Measurements from ENCODE around the gene PLGRKT.
"Not testable (repeated sequence)": the region's sequence is repeated elsewhere in the genome, so short reads cannot be mapped to it uniquely, and the experiment has no call there.

Gene PLGRKT, protein sequence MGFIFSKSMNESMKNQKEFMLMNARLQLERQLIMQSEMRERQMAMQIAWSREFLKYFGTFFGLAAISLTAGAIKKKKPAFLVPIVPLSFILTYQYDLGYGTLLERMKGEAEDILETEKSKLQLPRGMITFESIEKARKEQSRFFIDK

DNA sequence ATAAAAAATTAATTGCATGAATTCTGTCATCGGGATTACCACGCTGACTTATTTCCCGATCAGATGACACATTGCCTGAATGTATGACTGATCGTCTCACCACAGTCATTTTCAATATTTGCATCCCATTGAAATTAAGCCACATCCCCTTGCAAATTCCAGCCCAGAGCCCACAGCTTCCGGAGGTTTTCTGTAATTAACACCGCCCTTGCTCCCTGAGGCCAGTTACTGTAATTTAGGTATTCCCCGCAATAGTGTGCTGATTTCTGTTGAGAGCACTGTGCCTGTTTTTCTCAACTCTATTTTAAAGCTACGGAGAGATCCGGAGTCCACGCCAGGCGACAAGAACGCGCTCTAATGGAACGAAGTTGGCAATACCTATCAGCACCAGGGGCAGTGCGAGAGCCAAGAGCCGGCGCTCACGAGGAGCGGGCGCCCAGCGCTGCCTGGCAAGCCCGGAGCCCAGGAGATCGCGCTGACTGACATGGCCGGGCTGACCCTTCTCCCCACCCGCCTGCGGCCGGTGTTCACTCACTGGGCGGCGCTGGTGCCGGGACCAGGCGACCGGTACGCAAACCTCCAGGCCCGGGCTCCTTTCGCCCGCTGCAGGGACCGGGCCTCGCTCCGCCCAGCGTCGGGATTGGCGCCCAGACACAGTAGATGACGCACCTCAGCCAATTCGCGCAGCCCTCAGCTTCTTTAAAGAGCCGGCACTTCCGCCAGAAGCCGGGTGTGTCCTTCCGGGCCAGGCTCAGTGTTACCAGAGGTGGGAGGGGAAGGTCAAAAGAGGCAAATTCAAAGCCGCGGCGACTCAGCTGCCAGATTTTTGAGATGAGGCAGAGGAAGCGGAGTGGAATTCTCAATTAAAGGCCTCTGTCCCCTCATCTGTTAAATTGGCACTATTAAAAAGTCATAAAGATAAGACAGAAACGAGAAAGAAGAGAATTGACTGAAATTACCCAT is at the start of gene PLGRKT:
TSS of gene PLGRKT (minus strand) at position 672 of the 963 bp plus-strand sequence. CDS start 5,948 bp downstream, outside the sequence.
- peak; percentile 70 to 82 for DNase-seq (ENCODE audit: low read depth in 2 of 2)

DNA sequence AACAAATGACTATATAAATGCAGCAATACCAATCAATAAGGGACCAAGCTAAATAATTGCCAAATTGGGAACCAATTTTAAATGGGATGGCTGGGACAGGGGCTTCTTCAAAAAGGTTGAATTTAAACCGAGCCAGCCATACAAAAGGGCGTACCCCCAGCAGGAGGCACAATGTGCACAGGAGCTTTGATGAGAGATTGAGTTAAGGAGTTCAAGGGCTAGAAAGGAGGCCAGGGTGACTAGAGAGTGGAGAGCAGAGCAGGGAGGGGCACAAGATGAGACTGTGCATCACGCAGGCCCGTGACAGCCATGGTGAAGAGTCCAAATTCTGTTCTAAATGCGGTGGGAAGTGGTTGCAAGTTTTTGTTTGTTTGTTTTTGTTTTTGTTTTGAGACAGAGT is 49.3 kb upstream of the PLGRKT start:
- no peak for DNase-seq (ENCODE audit: low read depth in 2 of 2)

DNA sequence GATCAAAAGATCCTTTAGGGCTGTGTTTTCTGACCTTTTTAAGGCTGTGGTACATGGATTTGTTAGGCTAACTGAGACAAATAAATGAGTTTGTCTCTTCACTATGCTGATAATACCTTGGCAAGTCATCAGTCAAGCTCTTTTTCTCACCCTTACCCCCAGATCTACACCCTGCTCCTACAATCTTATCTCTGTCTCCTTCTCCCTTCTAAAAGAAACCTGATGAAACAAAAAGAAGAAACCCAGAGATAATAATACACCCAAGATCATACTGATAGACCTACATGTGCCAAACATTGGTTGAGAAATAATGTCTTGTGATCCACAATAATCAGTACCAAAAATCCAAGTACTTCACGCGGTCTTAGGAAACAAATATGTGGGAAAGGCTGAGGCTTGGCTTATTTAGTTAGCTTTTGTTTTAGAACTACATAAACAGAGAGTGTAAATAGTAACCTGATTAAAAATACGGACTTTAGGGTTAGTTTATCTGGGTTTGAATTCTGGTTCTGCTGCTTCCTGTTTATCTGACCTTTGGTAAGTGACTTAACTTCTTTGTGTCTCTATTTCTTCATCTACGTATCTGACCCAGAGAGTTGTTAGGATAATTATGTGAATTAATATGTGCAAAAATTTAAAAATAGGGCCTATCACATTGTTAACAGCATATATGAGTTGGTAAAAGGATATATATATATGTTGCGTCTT is 47.8 kb upstream of the PLGRKT start:
- DNase-seq (ENCODE audit: low read depth in 2 of 2), result no peak

DNA sequence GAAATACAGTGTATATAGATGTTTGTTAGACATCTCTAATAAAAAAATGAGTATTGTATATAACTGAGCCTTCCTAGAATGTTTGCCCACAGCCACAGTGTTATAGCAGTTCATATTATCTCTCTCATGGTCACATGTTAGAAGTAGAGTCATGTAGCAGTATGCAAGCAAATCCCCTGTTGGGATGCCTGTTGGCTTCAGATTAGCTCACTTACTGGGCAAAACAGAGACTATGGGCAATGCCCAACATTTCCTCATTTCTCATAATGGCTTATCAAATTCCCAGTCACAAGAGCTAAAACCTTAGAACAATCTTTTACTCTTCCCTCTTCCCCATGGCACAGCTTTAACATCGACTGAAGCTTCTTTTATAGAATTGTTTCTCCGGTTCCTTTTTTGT is 45.6 kb upstream of the PLGRKT start:
- DNase-seq (ENCODE audit: low read depth in 2 of 2), result no peak

DNA sequence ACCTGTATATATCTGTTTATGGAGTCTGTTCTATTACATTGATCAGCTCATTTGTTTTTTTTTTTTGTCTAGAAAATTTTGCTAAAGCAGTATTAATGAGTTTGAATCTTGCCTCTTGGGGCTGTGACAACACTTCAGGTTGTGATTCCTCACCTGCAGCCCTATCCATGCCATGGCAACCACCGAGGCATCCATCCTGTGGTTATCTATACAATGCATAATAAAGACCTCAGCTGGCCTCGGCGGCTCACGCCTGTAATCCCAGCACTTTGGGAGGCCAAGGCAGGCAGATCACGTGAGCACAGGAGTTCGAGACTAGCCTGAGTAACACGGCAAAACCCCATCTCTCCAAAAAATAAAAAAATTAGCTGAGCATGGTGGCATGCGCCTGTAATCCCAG is 44.5 kb upstream of the PLGRKT start:
- DNase-seq (ENCODE audit: low read depth in 2 of 2), result no peak

DNA sequence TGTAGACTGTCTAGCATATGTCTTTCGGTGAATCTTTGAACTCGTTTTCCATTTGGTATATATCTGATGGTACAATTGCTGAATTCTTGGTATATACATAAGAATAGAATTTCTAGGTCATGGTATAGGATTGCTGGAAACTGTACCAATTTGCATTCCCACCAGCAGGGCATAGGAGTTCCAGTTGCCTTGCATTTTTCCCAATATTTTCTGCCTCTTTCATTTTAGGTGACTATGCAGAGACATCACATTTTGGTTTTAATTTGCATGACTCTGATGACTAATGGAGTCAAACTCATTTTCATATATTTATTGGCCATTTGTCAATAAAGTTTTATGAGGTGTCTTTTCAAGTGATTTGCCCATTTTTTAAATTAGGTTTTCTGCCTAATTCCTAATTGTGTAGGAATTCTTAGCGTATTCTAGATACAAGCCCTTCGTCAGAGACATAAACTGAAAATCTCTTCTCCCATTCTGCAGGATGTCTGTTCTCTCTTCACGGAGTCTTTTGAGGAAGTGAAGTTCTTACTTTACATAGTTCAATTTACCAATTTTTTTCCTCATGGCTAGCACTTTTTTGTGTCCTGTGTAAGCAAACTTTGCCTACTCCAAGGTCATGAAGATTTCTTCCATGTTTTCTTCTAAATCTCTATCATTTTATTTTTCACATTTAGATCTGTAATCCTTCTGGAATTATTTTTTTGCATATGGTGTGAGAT is 43.8 kb upstream of the PLGRKT start:
- DNase-seq (ENCODE audit: low read depth in 2 of 2), result no peak

DNA sequence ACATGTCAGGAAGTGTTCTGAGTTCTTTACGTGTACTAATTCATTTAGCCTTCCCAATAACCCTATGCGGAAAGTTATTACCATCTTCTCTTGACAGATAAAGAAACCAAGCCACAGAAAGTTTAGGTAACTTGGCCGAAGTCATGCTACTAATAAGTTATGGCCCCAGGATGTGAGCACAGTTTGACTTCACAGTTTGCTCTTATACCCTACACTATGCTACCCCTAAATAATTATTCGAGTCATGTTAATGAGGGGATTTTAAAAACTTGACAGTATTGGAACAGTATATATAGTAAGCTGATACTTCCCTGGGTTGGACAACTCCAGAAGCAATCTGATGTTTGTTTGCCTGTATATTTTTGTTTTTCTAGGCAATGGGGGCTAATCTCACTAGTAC is 43.2 kb upstream of the PLGRKT start:
- DNase-seq (ENCODE audit: low read depth in 2 of 2), result no peak

DNA sequence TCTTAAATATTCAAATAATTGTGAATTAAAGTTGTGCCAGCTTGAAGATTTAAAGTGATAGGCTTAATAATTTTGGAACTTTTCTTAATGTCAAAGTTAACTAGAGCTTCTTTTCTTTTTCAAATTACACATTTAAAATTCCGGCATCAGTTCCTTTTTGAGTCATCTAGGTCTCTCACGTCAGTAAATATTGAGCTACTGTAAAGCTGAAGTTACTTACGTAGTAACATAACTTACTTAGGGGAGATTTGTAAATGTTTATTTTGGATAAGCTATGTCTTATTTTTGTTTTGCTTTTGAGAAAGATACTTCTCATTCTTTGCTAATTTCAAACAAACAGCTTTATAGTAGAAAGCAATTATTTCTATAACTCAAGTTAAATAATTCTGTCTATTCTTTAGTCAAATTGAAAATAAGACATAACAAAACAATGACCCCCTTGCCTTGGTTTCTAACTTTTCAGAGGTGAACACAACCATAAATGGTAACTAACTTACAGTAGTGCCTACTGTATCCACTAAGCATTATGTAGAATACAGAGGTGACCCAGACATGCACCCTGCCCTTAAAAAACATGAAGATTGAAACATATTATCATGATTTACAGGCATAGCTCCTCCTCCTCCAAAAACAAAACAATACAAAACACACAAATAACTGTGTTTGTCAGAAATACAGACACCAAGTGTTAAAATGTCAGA is 42.4 kb upstream of the PLGRKT start:
- DNase-seq (ENCODE audit: low read depth in 2 of 2), result no peak

DNA sequence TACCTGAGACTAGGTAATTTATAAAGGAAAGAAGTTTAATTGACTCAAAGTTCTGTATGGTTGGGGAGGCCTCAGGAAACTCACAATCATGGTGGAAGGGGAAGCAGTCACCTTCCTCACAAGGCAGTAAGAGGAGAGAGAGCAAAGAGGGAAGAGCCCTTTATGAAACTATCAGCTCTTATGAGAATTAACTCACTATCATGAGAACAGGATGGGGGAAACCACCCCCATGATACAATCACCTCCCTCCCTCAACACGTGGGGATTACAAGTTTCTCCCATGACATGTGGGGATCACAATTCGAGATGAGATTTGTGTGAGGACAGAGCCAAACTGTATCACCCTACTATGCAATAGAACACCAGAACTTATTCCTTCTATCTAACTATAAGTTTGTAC is 40.5 kb upstream of the PLGRKT start:
- DNase-seq (ENCODE audit: low read depth in 2 of 2), result no peak

DNA sequence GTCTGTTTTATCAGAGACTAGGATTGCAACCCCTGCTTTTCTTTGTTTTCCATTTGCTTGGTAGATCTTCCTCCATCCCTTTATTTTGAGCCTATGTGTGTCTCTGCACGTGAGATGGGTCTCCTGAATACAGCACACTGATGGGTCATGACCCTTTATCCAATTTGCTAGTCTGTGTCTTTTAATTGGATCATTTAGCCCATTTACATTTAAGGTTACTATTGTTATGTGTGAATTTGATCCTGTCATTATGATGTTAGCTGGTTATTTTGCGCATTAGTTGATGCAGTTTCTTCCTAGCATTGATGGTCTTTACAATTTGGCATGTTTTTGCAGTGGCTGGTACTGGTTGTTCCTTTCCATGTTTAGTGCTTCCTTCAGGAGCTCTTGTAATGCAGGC is 37.9 kb upstream of the PLGRKT start:
- DNase-seq (ENCODE audit: low read depth in 2 of 2), result not testable (repeated sequence)

DNA sequence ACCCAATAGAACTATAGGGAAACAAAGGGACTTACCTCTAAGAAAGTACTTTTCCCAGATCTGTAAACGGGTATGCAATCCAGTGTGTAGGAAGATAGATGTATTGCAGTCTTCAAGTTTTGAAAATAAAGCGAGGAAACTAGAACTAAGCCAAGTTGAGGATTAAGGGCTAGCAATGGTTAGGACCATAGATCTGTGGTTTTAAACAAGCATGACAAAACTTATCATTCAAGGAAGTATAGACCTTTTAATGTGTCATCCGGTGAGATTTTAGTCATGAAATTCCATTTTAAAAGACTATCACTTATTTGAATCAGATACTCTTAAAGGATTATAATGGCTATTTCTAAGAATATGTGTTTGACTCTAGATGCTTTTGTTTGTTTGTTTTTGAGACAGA is 33.1 kb upstream of the PLGRKT start:
- no peak for DNase-seq (ENCODE audit: low read depth in 2 of 2)

DNA sequence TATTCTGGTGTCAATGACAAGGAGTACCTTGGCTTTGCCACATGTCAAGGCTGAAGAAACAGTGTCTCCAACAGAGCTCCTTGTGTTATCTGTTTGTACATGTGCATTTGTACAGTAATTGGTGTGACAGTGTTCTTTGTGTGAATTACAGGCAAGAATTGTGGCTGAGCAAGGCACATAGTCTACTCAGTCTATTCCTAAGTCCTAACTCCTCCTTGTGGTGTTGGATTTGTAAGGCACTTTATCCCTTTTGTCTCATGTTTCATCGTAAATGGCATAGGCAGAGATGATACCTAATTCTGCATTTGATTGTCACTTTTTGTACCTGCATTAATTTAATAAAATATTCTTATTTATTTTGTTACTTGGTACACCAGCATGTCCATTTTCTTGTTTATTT is 32.4 kb upstream of the PLGRKT start:
- no peak for DNase-seq (ENCODE audit: low read depth in 2 of 2)

DNA sequence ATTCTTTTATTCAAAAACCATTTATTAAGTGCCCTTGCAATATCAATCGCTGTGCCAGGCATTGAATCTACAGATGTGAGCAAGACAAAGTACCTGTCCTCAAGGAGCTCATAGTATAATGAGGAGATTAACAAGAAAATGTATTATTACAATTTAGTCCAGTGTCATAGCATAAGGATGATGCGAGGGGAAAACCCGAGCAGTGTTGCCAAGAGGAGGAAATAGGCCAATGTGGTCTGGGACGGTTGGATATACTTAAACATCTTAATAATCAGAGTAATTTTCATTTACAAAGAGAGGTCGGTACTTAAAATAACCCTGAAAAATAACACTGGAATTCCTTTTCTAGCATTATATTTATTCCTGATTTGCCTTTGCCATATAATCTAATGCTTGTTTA is 31.1 kb upstream of the PLGRKT start:
- no peak for DNase-seq (ENCODE audit: low read depth in 2 of 2)

DNA sequence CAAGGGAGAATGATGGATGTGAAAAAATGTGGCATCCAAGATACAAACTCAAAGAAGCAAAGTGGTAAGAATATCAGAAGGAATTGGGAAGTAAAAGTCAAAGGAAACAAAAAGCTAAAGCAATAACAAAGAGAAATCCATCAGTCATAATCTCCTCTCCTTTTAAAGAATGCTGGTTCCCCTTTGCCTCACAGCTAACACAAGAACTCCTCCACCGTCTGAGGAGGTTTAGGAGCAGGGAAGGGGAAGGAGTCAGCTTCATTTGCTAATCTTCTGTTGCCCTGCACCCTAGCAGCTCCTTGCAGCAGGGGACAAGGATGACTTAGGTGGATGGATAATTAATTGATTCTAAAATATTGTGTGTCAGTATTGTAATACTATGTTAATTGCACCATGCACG is 29.0 kb upstream of the PLGRKT start:
- DNase-seq (ENCODE audit: low read depth in 2 of 2), result no peak

DNA sequence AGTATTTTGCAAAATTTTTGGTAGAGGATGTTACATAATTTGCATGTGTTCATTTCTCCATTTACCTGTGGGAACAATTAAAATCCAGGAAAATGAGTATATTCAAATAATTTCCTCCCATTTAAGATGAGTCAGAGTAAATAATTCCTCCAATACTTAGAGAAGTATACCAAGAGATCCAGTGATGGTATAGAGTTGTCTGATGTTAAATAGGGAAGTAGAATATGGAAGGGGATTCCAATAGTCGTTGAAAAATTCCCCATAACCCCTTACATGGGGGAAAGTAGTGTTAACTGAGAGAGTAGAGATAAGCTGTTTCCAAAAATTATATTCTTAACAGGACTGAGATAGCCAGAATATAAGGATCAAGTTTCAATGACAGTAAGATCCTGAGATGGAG is 28.3 kb upstream of the PLGRKT start:
- no peak for DNase-seq (ENCODE audit: low read depth in 2 of 2)

DNA sequence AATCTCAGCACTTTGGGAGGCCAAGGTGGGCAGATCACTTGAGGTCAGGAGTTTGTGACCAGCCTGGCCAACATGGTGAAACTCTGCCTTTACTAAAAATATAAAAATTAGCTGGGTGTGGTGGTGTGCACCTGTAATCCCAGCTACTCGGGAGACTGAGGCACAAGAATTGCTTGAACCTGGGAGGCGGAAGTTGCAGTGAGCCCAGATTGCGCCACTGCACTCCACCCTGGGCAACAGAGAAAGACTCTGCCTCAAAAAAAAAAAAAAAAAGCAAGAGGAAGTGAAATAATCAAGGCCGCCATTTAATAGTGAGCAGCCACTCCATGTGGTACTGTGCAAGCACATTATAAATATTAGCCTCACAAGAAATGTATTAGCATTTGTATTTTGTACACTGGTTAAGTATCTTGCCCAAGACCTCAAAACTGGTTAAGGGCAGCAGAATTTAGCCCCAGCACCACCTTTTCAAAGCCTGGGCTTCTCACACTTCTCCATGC is 27.2 kb upstream of the PLGRKT start:
- not testable (repeated sequence) for DNase-seq (ENCODE audit: low read depth in 2 of 2)

DNA sequence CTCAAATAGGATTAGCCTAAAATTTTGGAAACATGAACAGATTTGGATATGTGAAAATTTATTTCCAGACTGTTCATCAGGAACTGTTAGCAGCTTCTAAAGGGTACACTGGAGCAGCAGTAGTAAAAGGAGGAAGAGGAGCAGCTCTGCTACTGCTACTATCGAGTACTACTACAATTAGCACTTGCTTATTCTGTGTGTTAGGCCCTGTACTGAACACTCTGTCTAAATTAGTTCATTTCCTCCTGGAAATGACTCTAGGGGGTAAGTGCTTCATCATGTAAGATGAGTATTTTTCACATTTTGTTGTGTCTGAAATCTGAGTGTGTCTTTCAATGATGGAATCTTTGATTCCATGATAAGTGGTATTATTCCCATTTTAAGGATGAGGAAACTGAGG is 22.4 kb upstream of the PLGRKT start:
- DNase-seq (ENCODE audit: low read depth in 2 of 2), result no peak

DNA sequence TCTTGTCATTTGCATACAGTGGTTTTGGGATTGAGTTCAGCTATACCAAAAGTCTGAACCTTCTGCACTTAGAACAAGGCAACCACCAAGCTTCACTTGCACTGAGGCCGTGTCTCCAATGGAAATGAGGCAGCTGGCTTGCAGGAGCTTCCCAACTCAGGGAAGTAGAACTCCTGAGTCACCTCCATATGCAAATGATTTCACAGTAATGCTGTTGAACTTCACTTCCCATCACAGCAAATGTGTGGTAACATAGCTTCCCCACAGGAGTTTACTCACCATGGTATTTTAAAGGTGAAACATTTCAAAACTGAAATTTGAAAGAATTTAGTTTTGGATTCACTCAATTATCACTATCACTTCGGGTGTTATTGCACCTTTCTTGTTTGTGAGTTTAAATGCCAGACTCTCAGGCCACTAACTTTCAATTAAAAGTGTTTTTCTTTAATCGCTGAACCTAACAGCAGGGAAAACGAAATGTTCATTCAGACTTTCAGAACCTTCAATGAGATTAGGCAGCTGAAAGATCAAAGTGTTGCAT is 21.6 kb upstream of the PLGRKT start:
- DNase-seq (ENCODE audit: low read depth in 2 of 2), result no peak

DNA sequence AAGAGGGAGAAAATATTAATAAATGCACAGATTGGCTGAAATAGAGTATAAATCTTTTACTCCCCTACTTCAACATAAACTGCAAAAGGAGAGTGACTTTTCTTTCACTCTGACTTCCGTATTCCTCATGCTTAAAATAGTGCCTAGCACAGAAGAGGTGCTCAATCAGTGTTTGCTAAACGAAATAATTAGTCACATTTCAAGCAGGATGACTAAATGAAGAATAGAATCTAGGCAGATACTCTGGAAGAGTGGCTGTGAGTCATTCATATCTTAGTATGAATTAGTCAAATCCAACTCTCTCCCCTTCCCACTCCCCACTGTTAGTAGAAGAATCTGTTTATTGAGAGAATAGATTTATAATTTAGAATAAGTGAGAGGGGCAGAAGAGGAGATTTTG is 17.5 kb upstream of the PLGRKT start:
- DNase-seq (ENCODE audit: low read depth in 2 of 2), result no peak

DNA sequence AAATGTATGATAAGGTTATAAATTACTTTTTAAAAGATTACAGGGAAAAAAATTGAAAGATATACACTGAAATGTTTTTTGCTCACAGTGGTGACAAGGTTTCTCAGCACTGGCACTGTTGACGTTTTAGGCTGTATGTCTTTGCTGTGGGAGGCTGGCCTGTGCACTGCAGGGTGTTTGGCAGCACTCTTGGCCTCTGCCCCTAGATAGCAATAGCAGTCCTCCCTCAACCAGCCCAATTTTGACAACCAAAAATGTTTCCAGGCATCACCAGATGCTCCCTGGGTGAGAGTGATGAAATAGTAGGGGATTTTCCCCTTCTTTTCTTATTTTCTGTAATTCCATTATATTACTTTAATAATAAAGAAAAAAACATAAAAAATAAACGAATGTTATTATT is 15.9 kb upstream of the PLGRKT start:
- DNase-seq (ENCODE audit: low read depth in 2 of 2), result no peak

DNA sequence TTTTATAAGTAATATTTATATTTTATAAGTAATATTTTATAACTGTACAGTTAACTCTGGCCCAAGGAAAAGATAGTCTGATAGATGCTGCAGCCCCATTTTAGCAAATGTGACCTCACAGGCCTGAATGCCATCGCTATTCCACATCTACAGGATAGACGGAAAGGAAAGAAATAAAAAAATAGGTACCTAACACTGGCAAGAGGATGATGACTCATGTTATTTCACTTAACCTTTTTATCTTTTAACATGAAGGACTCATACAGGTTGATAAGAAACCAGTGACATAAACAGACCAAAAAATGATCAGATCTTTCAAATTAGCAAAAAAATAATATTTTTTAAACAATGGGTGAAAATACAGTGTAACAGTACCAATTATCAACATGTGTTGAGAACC is 15.3 kb upstream of the PLGRKT start:
- no peak for DNase-seq (ENCODE audit: low read depth in 2 of 2)
